ENCODE measurements around the gene ASTN2.
"Not testable (repeated sequence)": the region's sequence is repeated elsewhere in the genome, so short reads cannot be mapped to it uniquely, and the experiment has no call there.

Gene ASTN2

DNA sequence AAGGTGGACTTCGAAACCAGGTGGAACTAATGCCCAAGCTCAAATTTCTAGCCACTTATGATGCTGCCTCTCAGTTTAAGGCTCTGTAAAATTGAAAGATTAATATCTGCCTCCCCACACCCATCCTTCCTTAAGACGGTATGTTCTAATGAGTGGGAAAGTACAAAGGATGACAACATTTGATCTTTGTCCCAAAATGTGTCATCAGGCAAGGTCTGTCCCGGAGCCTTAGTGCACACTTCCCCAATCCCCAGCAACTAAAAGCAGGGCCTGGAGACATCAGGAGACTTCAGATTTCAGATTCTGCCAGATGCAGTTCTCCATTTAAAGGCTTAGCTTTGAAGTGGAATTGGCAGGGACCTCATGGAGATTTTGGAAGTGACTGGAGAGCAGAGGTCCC, 316.5 kb downstream of the ASTN2 start:
- DNase-seq: no peak

DNA sequence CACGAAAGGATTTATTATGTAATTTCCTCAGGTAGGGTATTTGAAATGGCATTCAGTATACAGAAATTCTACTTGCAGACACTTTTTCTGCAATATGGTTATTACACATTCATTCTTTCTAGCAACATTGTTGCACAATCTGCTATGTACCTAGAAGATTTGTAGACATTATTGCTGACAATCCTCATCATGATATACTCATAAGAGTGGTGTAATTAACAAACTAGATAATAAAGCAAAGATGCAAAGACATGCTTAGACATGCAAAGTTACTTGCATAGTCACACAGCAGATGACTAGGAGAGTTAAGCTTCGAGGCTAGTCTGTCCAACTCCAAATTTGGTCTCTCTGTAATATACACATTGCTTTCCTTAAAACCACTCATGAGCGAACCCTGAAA, 317.1 kb downstream of the ASTN2 start:
- DNase-seq: no peak

GRCh38 chr9:117096138-117096537, 318.7 kb downstream of the ASTN2 start:
- no peak for DNase-seq

DNA sequence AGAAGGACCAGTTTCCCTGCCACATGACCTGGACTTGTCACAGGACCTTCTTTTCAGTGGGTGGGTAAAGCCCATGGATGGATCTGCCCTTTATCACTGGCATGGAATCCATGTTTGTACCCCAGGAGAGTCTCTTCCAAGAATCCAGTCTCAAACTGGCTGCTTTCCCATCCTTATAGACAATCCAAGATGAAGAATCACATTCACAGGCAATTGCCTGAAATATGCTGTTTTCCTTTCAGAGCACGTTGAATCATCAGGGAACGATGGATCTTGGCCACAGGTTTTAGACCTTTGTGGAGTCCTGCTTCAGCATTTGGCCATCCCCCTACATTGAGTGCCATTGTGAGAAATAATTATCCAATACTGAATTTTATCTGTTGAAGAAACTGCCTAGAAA, 319.8 kb downstream of the ASTN2 start:
- no peak for DNase-seq

GRCh38 chr9:117093891-117094844, 320.7 kb downstream of the ASTN2 start:
- DNase-seq: no peak

DNA sequence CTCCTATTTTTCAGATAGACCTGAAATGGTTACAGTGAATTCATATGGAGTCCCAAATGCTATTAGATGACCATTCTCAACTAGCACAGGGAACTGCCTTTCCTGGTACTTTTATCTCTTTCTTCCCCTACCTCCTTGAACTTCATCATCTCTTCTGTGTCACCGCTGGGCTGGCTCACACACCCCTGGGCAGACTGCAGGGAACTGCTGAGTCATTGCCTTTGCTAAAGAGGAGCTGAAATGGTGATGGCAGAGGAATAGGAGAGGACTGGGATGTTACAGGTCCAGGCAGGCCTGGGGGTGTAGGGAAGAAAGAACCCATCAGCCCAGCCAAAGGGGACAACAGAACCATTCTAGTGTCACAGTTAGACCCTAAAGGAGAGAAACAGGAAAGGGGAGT, 322.3 kb downstream of the ASTN2 start:
- DNase-seq: no peak

- no peak for DNase-seq
Observed at GRCh38 chr9:117091529-117091928, 323.3 kb downstream of the ASTN2 start.

DNA sequence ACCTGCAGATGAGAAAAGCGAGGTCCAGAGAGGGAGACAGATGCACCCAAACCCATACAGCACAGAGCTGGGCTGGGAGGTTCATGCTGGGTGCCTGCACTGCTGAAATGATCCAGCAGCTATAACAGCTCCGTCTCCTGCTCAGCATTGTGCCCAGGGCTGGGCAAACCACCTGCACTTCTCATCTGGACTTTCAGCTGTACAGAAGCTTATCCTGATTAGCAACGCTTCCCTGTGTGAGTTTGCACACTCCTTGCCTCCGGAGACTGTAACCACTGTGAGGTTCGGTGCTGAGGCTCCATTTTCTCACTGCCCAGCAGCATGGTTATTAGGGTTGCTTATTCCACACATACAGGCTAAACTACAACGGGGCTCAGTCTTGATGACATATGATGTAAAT, 326.1 kb downstream of the ASTN2 start:
- DNase-seq: no peak

DNA sequence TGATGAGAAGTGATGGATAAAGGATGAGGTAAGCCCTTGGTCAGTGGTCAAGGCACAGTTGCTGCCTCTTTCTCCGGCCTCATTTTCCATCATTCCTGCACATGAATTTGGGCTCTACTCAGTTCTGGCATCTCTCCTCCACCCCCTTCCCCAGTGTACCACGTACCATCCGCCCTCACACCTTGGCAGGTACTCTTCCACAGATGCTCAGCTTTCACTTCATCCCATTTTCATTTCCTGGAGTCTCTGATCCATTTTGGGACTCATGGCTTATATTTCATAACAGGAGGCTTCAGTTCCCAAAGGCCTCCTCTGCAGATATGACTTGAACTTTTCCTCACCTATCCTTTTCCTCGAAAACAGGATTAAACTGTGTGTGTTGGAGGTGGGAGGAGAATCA, 326.7 kb downstream of the ASTN2 start:
- no peak for DNase-seq

- no peak for DNase-seq
Observed at GRCh38 chr9:117084221-117084620, 330.6 kb downstream of the ASTN2 start.

DNA sequence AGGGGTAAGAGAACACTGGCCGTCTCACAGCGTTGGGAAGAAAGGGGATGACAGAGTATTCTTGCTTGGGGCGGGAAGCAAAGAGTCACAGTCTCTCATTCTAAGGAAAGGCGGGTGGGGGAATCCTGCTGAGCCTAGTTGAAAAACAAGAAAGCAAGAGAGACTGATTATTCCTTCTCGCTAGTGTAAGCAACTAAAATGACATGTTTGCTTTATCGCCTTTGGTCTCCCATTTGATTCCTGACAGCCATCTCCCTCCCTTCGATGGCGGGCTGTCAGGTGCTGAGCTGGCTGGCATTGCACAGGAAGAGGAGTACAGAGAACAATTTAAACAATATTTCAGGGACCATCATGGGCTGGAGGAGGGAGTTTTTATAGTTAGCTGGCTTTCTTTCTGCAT, 331.3 kb downstream of the ASTN2 start:
- no peak for DNase-seq

GRCh38 chr9:117081641-117082317, 333.1 kb downstream of the ASTN2 start:
- DNase-seq: peak; percentile 33

DNA sequence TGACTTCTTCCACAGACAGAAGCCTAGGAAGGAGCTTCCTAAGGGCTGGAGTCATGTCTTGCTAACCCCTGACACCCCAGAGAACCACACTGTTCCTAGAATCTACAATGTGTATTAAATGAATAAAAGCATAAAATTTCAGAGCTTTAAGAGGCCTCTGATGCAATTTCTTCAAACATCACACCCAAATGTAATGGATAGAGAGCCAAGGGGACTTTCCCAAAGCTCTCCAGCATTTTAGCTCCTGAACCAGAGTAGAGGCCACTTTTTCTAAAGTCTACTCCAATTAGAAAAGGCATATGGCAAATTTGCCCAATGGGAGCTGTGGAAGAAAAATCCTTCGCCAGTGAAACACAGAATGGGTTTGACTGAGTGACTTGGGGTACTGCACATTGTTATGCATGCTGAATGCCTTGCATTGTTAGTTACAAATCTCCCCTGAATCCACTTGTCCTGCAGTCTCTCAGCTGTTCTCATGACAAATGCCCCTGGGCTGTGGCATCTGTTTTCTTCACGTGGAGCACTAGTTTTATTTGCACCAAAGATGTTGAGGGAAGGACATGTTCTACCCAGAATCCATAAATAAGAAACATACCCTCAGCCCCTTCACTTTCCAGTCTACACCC, 334.0 kb downstream of the ASTN2 start:
- DNase-seq: no peak

GRCh38 chr9:117076571-117077290, 338.1 kb downstream of the ASTN2 start:
- no peak for DNase-seq

DNA sequence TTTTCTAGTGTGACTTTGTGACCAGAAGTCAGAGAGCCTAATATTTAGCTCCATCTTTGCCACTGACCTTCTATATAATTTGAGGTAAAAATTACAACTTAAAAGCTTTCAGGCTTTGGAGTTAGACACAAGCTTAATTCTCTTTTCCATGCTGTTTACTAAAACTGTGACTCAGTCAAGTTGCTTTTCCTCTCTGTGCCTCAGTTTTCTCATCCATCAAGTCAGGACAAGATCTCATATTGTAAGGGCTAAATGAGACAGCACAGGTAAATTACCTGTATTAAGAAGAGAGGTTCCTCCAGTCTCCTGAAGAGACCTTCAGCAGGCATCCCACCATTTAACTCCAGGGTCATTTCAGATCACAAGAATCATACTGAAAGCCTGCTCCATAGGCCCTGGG, 339.2 kb downstream of the ASTN2 start:
- DNase-seq: no peak

- DNase-seq: no peak
Observed at GRCh38 chr9:117074784-117075520, 339.9 kb downstream of the ASTN2 start.

DNA sequence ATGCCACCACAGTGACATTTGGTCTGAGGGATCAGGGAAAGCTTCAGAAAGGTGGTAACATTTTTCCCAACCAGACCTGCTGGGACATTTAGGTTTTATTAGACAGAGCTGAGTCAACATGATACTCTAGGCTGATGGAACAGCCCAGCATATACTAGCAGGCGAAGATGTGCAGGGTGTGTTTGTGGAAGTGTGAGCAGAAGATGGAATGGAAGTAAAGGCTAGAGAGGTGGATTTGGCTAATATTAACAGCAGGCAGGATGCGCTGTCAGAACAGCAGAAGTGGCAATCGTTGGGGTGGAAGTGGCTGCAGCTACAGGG, 340.6 kb downstream of the ASTN2 start:
- DNase-seq: no peak

- DNase-seq: peak; percentile 38
Observed at GRCh38 chr9:117073539-117074341, 341.1 kb downstream of the ASTN2 start.

DNA sequence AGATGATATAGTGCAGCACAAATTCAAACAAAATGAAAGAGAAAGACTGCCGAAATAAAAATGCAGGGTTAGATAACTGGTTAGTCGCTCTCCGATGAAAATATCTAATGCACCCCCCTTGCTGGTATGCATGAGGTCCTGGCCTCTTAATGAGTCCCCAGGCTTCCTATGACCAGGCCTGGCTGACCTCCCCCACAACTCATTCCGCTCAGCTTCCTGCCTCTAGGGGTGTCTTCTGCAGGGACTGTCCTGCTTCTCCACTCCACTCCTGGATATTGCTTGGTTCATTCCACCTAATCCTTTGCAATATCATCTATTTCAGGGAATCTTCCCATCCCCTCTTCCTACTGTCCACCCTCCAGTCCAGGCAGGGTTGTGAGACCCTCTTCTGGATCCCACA, 341.8 kb downstream of the ASTN2 start:
- no peak for DNase-seq

DNA sequence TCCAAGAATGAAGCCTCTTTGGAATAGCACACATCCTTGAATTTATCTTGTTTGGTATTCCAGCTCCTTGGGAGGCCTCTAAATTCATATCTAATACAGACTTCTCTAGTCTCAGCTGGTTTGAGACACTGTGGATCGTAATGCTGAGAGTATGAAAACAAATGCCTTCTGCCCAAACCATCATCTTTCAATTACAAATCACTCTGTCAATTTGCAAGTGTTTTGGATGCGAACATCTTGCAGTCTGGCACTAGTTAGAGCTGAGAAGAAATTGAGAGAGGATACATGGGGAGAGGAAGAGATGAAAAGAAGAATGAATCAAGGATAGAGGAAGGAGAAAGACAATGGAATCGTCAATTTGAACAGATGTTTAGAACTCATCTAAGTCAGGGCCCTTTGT, 342.6 kb downstream of the ASTN2 start:
- no peak for DNase-seq

GRCh38 chr9:117071673-117072207, 343.1 kb downstream of the ASTN2 start:
- DNase-seq: not testable (repeated sequence)

All from NCI-H2029 treated with DMSO at 0.1 percent for 48 hours (cell line).